H9 (cell line): Measurements from ENCODE around the gene LRIG3. TPM values are rescaled to one million over a fixed set of nuclear protein-coding genes. Genes with fewer than 3 reads are reported as not detected.

Source experiments
- DNase-seq: peaks from one replicate; pipeline ENCODE4 v3.0.0-alpha.2; 2017
- H2AFZ ChIP-seq: one replicate; pipeline ENCODE4 v1.6.1; 2013; ENCODE audit warnings: mild to moderate bottlenecking, low read length, control low read depth, moderate library complexity
- H2AK5ac ChIP-seq: 2 replicates; pipeline ENCODE4 v1.6.1; 2013; ENCODE audit warnings: low read length, control low read depth, mixed read lengths; ENCODE audit not compliant: insufficient read length
- H2BK120ac ChIP-seq: one replicate; pipeline ENCODE4 v1.6.1; 2013; ENCODE audit warnings: low read depth, mild to moderate bottlenecking, low read length, control low read depth, inconsistent platforms; ENCODE audit not compliant: poor library complexity, severe bottlenecking
- H2BK12ac ChIP-seq: 2 replicates; pipeline ENCODE4 v1.6.1; 2013; ENCODE audit warnings: low read length, control low read depth, mixed read lengths, low read depth; ENCODE audit not compliant: insufficient read length
- H2BK15ac ChIP-seq: 2 replicates; pipeline ENCODE4 v1.6.1; 2013; ENCODE audit warnings: low read depth, low read length, control low read depth
- H2BK20ac ChIP-seq: one replicate; pipeline ENCODE4 v1.6.1; 2013; ENCODE audit warnings: low read depth, mild to moderate bottlenecking, low read length, control low read depth, inconsistent platforms; ENCODE audit not compliant: poor library complexity, severe bottlenecking
- H2BK5ac ChIP-seq: 2 replicates; pipeline ENCODE4 v1.6.1; 2013; ENCODE audit warnings: low read length, control low read depth, mixed read lengths; ENCODE audit not compliant: insufficient read length
- H3K14ac ChIP-seq: 2 replicates; pipeline ENCODE4 v1.6.1; 2013; ENCODE audit warnings: low read length, control low read depth; ENCODE audit not compliant: insufficient read depth
- H3K18ac ChIP-seq: 2 replicates; pipeline ENCODE4 v1.6.1; 2013; ENCODE audit warnings: low read depth, mild to moderate bottlenecking, mixed read lengths, low read length, control low read depth; ENCODE audit not compliant: insufficient read length
- H3K23ac ChIP-seq: 2 replicates; pipeline ENCODE4 v1.6.1; 2013; ENCODE audit warnings: low read length, control low read depth, mixed read lengths, low read depth; ENCODE audit not compliant: insufficient read length
- H3K23me2 ChIP-seq: 2 replicates; pipeline ENCODE4 v1.6.1; 2013; ENCODE audit warnings: low read depth, mild to moderate bottlenecking, mixed read lengths, low read length, control low read depth; ENCODE audit not compliant: insufficient read length, poor library complexity, severe bottlenecking
- H3K27ac ChIP-seq: 2 replicates; pipeline ENCODE4 v1.5.1; 2013; ENCODE audit warnings: low read length, control low read depth, mixed read lengths, low read depth; ENCODE audit not compliant: insufficient read length
- H3K27me3 ChIP-seq: 2 replicates; pipeline ENCODE4 v1.6.1; 2013; ENCODE audit warnings: low read length, control low read depth, inconsistent platforms; ENCODE audit not compliant: insufficient read depth
- H3K4ac ChIP-seq: 2 replicates; pipeline ENCODE4 v1.6.1; 2013; ENCODE audit warnings: low read depth, mild to moderate bottlenecking, control low read depth, inconsistent platforms, low read length, moderate library complexity
- H3K4me1 ChIP-seq: 2 replicates; pipeline ENCODE4 v1.6.1; 2013; ENCODE audit warnings: low read length, control low read depth, inconsistent platforms; ENCODE audit not compliant: insufficient read depth
- H3K4me2 ChIP-seq: 2 replicates; pipeline ENCODE4 v1.6.1; 2013; ENCODE audit warnings: low read length, control low read depth, mixed read lengths; ENCODE audit not compliant: insufficient read length, insufficient read depth
- H3K56ac ChIP-seq: 2 replicates; pipeline ENCODE4 v1.6.1; 2013; ENCODE audit warnings: low read depth, mild to moderate bottlenecking, mixed read lengths, low read length, control low read depth; ENCODE audit not compliant: insufficient read length
- H3K79me1 ChIP-seq: 2 replicates; pipeline ENCODE4 v1.6.1; 2013; ENCODE audit warnings: low read depth, mild to moderate bottlenecking, moderate library complexity, low read length, control low read depth, inconsistent platforms; ENCODE audit not compliant: insufficient read depth, poor library complexity, severe bottlenecking
- H3K79me2 ChIP-seq: 2 replicates; pipeline ENCODE4 v1.6.1; 2013; ENCODE audit warnings: low read length, control low read depth, inconsistent platforms; ENCODE audit not compliant: insufficient read depth
- H3K9ac ChIP-seq: 2 replicates; pipeline ENCODE4 v1.6.1; 2013; ENCODE audit warnings: low read length, control low read depth, mixed read lengths; ENCODE audit not compliant: insufficient read length; ENCODE audit errors: extremely low read depth
- H3K9me3 ChIP-seq: one replicate; pipeline ENCODE4 v1.6.1; 2013; ENCODE audit warnings: low read depth, low read length, inconsistent platforms; ENCODE audit not compliant: control insufficient read depth
- H3T11ph ChIP-seq: one replicate; pipeline ENCODE4 v1.6.1; 2013; ENCODE audit warnings: mild to moderate bottlenecking, low read length, control low read depth, inconsistent platforms
- H4K20me1 ChIP-seq: one replicate; pipeline ENCODE4 v1.6.1; 2013; ENCODE audit not compliant: control insufficient read depth, insufficient read length, insufficient read depth
- H4K5ac ChIP-seq: 2 replicates; pipeline ENCODE4 v1.6.1; 2013; ENCODE audit warnings: low read depth, mild to moderate bottlenecking, mixed read lengths, low read length, control low read depth; ENCODE audit not compliant: insufficient read length
- H4K8ac ChIP-seq: replicated peaks from 2 replicates; pipeline ENCODE4 v1.6.1; 2013; ENCODE audit warnings: low read length, control low read depth, mixed read lengths, low read depth; ENCODE audit not compliant: insufficient read length
- H4K91ac ChIP-seq: 2 replicates; pipeline ENCODE4 v1.6.1; 2013; ENCODE audit warnings: low read depth, mild to moderate bottlenecking, moderate library complexity, mixed read lengths, low read length, control low read depth; ENCODE audit not compliant: insufficient read length
- H3K27ac Mint-ChIP-seq, 3 experiments: 2 replicates in 2 of 3; 3 replicates in 1 of 3; pipeline ENCODE4 v1.8.0; 2020 to 2021; ENCODE audit warnings: mixed read lengths in 3 of 3, mild to moderate bottlenecking in 1 of 3, moderate library complexity in 1 of 3
- H3K27me3 Mint-ChIP-seq: 2 replicates; pipeline ENCODE4 v1.8.0; 2021; ENCODE audit warnings: low read depth, mild to moderate bottlenecking, moderate library complexity, mixed read lengths
- H3K36me3 Mint-ChIP-seq, 3 experiments: 2 replicates in 2 of 3; 3 replicates in 1 of 3; pipeline ENCODE4 v1.8.0; 2020 to 2021; ENCODE audit warnings: low read depth in 3 of 3, mixed read lengths in 3 of 3; ENCODE audit not compliant: insufficient read depth in 1 of 3
- H3K4me1 Mint-ChIP-seq, 2 experiments: 2 replicates each; pipeline ENCODE4 v1.8.0; 2020; ENCODE audit warnings: mixed read lengths in 2 of 2
- H3K4me3 Mint-ChIP-seq, 2 experiments: 2 replicates in 1 of 2; 3 replicates in 1 of 2; pipeline ENCODE4 v1.8.0; 2020 to 2021; ENCODE audit warnings: mild to moderate bottlenecking in 2 of 2, mixed read lengths in 2 of 2, moderate library complexity in 1 of 2
- H3K9me3 Mint-ChIP-seq, 2 experiments: 2 replicates in 1 of 2; 3 replicates in 1 of 2; pipeline ENCODE4 v1.8.0; 2020; ENCODE audit warnings: mild to moderate bottlenecking in 2 of 2, mixed read lengths in 2 of 2, moderate library complexity in 1 of 2
- CTCF ChIP-seq: fragments of 200-600 bp; sonication (generic); conservative IDR thresholded peaks from 3 replicates; pipeline ENCODE4 v1.8.0; 2021; ENCODE audit warnings: antibody characterized with exemption, mild to moderate bottlenecking
- WGBS: extraction: QIAGEN DNeasy Blood & Tissue Kit; methylation state at CpG from one replicate; pipeline ENCODE4 v1.1.7; 2013; ENCODE audit warnings: missing lambda C conversion rate, low lambda C conversion rate, mixed read lengths; ENCODE audit not compliant: insufficient read length; ENCODE audit errors: extremely low coverage; 5-methylcytosine and 5-hydroxymethylcytosine counted together
- total RNA-seq: library from RNA; stranded (reverse); gene quantifications from 2 replicates; pipeline ENCODE4 v1.2.1, GENCODE V29; 2021

LRIG3 gene
- total RNA-seq, 1 experiment from 2014 or later: 10.9 TPM

DNA sequence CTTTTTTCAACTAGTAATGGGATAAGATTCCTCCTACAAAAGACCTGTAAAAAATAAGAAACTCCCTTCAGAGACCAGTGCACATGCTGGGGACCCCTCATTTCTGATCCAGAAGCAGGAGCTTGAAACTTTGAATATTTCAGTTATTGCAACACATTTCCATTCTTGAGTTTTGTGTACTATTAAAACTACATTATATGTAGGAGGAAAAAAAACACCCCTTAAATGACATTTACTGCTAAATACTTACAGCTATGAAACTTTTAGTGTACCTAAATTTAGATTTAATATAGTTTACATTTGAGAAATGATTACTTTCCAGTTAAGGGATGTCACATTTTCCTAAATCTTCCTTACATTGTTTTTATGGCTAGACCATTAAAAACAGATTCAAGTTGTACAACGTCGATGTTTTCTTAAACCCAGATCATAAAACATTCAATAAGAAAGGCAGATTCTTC is 4.1 kb downstream of the LRIG3 start:
- Mint-ChIP-seq H3K4me3 (no peak overlapping the region), H3K27me3 (peaks cover 9% of the 10 kb centered on the region), H3K4me1 (peaks cover 49 to 51% of the 10 kb centered on the region in 2 experiments), H3K27ac (no peak overlapping the region; a peak in 1 of 7 replicates), H3K9me3 (no peaks in the 10 kb centered on the region), H3K36me3 (peaks cover 16 to 22% (median 19%) of the 10 kb centered on the region in 3 experiments)
- H3K27ac ChIP-seq: no peak overlapping the region
- H3K23me2 ChIP-seq: peaks cover 14% of the 10 kb centered on the region
- no peak overlapping the region for H3K18ac ChIP-seq
- peaks cover 2% of the 10 kb centered on the region; the same call in 1 of the 2 replicates for H3K4me1 ChIP-seq
- no peak overlapping the region for H3K9ac ChIP-seq
- H3T11ph ChIP-seq: no peak overlapping the region
- H4K91ac ChIP-seq: no peak overlapping the region
- no peaks in the 10 kb centered on the region for H4K20me1 ChIP-seq
- H2BK20ac ChIP-seq: no peak overlapping the region
- H3K14ac ChIP-seq: no peak overlapping the region
- no peaks in the 10 kb centered on the region for H3K79me2 ChIP-seq
- H4K5ac ChIP-seq: no peak overlapping the region
- H3K56ac ChIP-seq: no peak overlapping the region
- H3K27me3 ChIP-seq: peaks cover 2% of the 10 kb centered on the region; the same call in 1 of the 2 replicates
- H2BK5ac ChIP-seq: no peak overlapping the region
- no peak overlapping the region for H2BK12ac ChIP-seq
- no peak overlapping the region for H4K8ac ChIP-seq
- H3K4ac ChIP-seq: no peak overlapping the region
- H3K79me1 ChIP-seq: no peaks in the 10 kb centered on the region
- H3K23ac ChIP-seq: no peak overlapping the region
- no peak overlapping the region for H2AFZ ChIP-seq
- H2AK5ac ChIP-seq: no peak overlapping the region
- no CpG with 5 or more reads among the region's 2 CpGs for WGBS
- no peak for TF ChIP-seq CTCF
- no peak overlapping the region for H2BK120ac ChIP-seq
- H3K4me2 ChIP-seq: no peak overlapping the region
- H2BK15ac ChIP-seq: no peak overlapping the region
- DNase-seq: no peak
- no peaks in the 10 kb centered on the region for H3K9me3 ChIP-seq
